Hepatic stellate cell (primary cell): Measurements from ENCODE around the gene RPL32.
"Not testable (repeated sequence)": the region's sequence is repeated elsewhere in the genome, so short reads cannot be mapped to it uniquely, and the experiment has no call there.

Experiments
- DNase-seq: peaks from one replicate; pipeline ENCODE4 v3.0.0; 2011; ENCODE audit warnings: low spot score

RPL32 gene

GRCh38 chr3:12808587-12808986 is 32.8 kb downstream of the RPL32 start:
- DNase-seq = no peak

GRCh38 chr3:12807601-12808359 is 33.6 kb downstream of the RPL32 start:
- DNase-seq = no peak

- DNase-seq = no peak
Observed at GRCh38 chr3:12807066-12807465, 34.3 kb downstream of the RPL32 start.

- no peak for DNase-seq
Observed at GRCh38 chr3:12803371-12803770, 38.0 kb downstream of the RPL32 start.

GRCh38 chr3:12799525-12800440 is 41.6 kb downstream of the RPL32 start:
- no peak for DNase-seq

- DNase-seq = no peak
Observed at GRCh38 chr3:12798559-12799179, 42.7 kb downstream of the RPL32 start.

GRCh38 chr3:12797892-12798558 is 43.3 kb downstream of the RPL32 start:
- no peak for DNase-seq

- no peak for DNase-seq
Observed at GRCh38 chr3:12797124-12797891, 44.1 kb downstream of the RPL32 start.

GRCh38 chr3:12796171-12797123 is 44.9 kb downstream of the RPL32 start, which contains the start of gene CAND2:
CAND2 (plus strand) TSS chr3:12796680; CDS start chr3:12796721, 41 bp downstream.
- DNase-seq = peak; percentile 40

GRCh38 chr3:12793701-12794100 is 47.7 kb downstream of the RPL32 start:
- DNase-seq = no peak

- no peak for DNase-seq
Observed at GRCh38 chr3:12791430-12791829, 49.9 kb downstream of the RPL32 start.

- DNase-seq = not testable (repeated sequence)
Observed at GRCh38 chr3:12787967-12788690, 53.2 kb downstream of the RPL32 start.

- DNase-seq = not testable (repeated sequence)
Observed at GRCh38 chr3:12787346-12787745, 54.0 kb downstream of the RPL32 start.

GRCh38 chr3:12785096-12785495 is 56.3 kb downstream of the RPL32 start:
- DNase-seq = no peak
